Measurements from ENCODE around the gene ADAM17. TPM values are rescaled to one million over a fixed set of nuclear protein-coding genes. Genes with fewer than 3 reads are reported as not detected.

The ADAM17 gene
- total and polyA plus RNA-seq, 9 of the 15 experiments (the other 6 are each of a cell fraction or from before 2014, with no cell fraction given): 5.8 to 30.0 (median 19.0) TPM

GRCh38 chr2:9545502-9545901 lies 10.1 kb downstream of the ADAM17 start:
- Histone ChIP-seq H4K20me1 (replicated peaks; ENCODE audit: control insufficient read depth, insufficient read depth, low read length) (no peaks in the 10 kb centered on the region), H3K27me3 (ENCODE audit: control insufficient read depth in 2 of 2, insufficient read depth in 2 of 2, low read length in 2 of 2) (no peaks in the 10 kb centered on the region), H3K9me1 (ENCODE audit: control insufficient read depth, insufficient read depth, low read length) (no peaks in the 10 kb centered on the region), H3K9ac (ENCODE audit: insufficient read depth in 1 of 2, low read depth in 2 of 2, low read length in 2 of 2) (no peak overlapping the region), H3K9me3 (replicated peaks; ENCODE audit: control insufficient read depth, insufficient read depth, low read depth, low read length) (no peaks in the 10 kb centered on the region), H2AFZ (ENCODE audit: low read depth, low read length) (no peak overlapping the region), H3K4me3 (no peak overlapping the region), H3K79me2 (ENCODE audit: control insufficient read depth, insufficient read depth, low read length) (peaks cover 84% of the 10 kb centered on the region), H3K4me2 (ENCODE audit: insufficient read depth, low read length) (no peak overlapping the region), H3K36me3 (ENCODE audit: control insufficient read depth, insufficient read depth, low read length) (peaks cover 21% of the 10 kb centered on the region; the same call in 2 of the 3 replicates), H3K27ac (ENCODE audit: extremely low read depth, low read depth, low read length) (no peak overlapping the region), H3K4me1 (replicated peaks in 1 of 2; ENCODE audit: control insufficient read depth in 2 of 2, insufficient read depth in 2 of 2, low read length in 2 of 2) (peaks cover 5 to 10% of the 10 kb centered on the region in 2 experiments; a peak in 3 of 5 replicates)
- TF ChIP-seq ZNF395 (CRISPR knock-in tag; IDR thresholded peaks at IDR 0.05): no peak
- TF ChIP-seq ZNF707 (CRISPR knock-in tag; conservative IDR thresholded peaks at IDR 0.05): no peak
- TF ChIP-seq NR2C2 (CRISPR knock-in tag; IDR thresholded peaks at IDR 0.05): no peak
- no peak for TF ChIP-seq NR2C2 (tag; IDR thresholded peaks at IDR 0.05)
- TF ChIP-seq MED1 (CRISPR knock-in tag; IDR thresholded peaks at IDR 0.05; ENCODE audit: borderline replicate concordance): no peak
- no peak for TF ChIP-seq FOS (IDR thresholded peaks at IDR 0.05; ENCODE audit: extremely low read depth, insufficient read length)
- TF ChIP-seq ARID2 (IDR thresholded peaks at IDR 0.05): no peak
- no peak for TF ChIP-seq ZNF586 (CRISPR knock-in tag; conservative IDR thresholded peaks at IDR 0.05)
- no peak for TF ChIP-seq FUS (optimal IDR thresholded peaks at IDR 0.05; ENCODE audit: low read depth, low read length)
- in situ Hi-C loops (cut with MboI) (no loop called here), intact Hi-C loops (cut with micrococcal nuclease) (no loop called here)
- ATAC-seq (no peak), DNase-seq (ENCODE audit: extremely low read depth in 1 of 4, low spot score in 3 of 4) (no peak), FAIRE-seq (no peak)
- ChIA-PET POLR2A (interaction anchor here (0.7 to 1.7 kb wide), 3 partner anchors 9 to 10 kb away, joined by 3 to 10 read pairs (median 3); partner anchors contain the start of gene ADAM17), CTCF (ENCODE audit: low intra/inter-chr PET ratio) (no interaction called here)
- WGBS (ENCODE audit: insufficient coverage, low coverage, missing lambda C conversion rate): 82% methylated on average over 5 of the region's 5 CpGs
- no TSS peak for BruUV-seq (replicated peaks)
